ENCODE results near the gene ARRB1. TPM values are rescaled to one million over a fixed set of nuclear protein-coding genes. Genes with fewer than 3 reads are reported as not detected.
A peak's percentile ranks its signal among the peaks of the same experiment; 100 is the strongest.

Gene ARRB1
- total RNA-seq, 1 experiment from 2014 or later, result 90.1 TPM

DNA sequence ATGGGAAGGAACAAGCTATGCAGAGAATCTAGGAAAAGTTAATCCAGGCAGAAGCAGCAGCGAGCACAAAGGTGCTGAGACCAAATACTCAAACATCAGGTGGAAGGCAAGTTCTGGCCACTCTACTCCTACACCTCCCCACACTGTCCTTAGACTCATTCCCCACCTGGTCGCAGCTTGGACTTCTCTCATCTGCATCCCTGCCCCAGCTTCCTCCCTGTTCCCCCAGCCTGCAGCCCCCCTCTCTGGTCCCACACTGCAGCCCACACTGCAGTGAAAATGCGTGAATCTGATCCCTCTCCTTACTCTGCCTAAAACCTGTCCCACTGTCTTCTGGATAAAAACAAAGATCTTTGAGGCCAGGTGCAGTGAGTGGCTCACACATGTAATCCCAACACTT, 101.8 kb downstream of the ARRB1 start:
- ChIA-PET CTCF (interaction anchor here (1.6 to 5.0 kb wide), 8 partner anchors 9 to 226 kb away, joined by 9 to 160 read pairs (median 30); partner anchors contain the start of gene TPBGL), POLR2A (no interaction called here)
- no peaks in the 10 kb centered on the region for H3K4me1 Mint-ChIP-seq
- no peak overlapping the region for H3K4me3 Mint-ChIP-seq
- H3K27ac Mint-ChIP-seq, result no peak overlapping the region
- ATAC-seq (no peak), DNase-seq (ENCODE audit: low spot score) (no peak)
- H3K9me3 Mint-ChIP-seq, result peaks cover 21% of the 10 kb centered on the region
- H3K27me3 Mint-ChIP-seq (ENCODE audit: low read depth), result peaks cover 67% of the 10 kb centered on the region
- no peak for TF ChIP-seq RORB (CRISPR knock-in tag; IDR thresholded peaks at IDR 0.05)
- TF ChIP-seq KAT7 (CRISPR knock-in tag; IDR thresholded peaks at IDR 0.05; ENCODE audit: borderline replicate concordance), result no peak
- TF ChIP-seq, protein P1, sequence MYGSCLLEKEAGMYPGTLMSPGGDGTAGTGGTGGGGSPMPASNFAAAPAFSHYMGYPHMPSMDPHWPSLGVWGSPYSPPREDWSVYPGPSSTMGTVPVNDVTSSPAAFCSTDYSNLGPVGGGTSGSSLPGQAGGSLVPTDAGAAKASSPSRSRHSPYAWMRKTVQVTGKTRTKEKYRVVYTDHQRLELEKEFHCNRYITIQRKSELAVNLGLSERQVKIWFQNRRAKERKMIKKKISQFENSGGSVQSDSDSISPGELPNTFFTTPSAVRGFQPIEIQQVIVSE (CRISPR knock-in tag; IDR thresholded peaks at IDR 0.05; ENCODE audit: borderline replicate concordance), result no peak
- TF ChIP-seq ELF4 (CRISPR knock-in tag; IDR thresholded peaks at IDR 0.05; ENCODE audit: low read depth), result no peak
- no peak for TF ChIP-seq OVOL2 (CRISPR knock-in tag; IDR thresholded peaks at IDR 0.05; ENCODE audit: borderline replicate concordance)
- no peak for TF ChIP-seq RELA (CRISPR knock-in tag; IDR thresholded peaks at IDR 0.05; ENCODE audit: borderline replicate concordance)
- no peak for TF ChIP-seq ZBTB21 (CRISPR knock-in tag; IDR thresholded peaks at IDR 0.05; ENCODE audit: borderline replicate concordance)
- TF ChIP-seq, protein P2, sequence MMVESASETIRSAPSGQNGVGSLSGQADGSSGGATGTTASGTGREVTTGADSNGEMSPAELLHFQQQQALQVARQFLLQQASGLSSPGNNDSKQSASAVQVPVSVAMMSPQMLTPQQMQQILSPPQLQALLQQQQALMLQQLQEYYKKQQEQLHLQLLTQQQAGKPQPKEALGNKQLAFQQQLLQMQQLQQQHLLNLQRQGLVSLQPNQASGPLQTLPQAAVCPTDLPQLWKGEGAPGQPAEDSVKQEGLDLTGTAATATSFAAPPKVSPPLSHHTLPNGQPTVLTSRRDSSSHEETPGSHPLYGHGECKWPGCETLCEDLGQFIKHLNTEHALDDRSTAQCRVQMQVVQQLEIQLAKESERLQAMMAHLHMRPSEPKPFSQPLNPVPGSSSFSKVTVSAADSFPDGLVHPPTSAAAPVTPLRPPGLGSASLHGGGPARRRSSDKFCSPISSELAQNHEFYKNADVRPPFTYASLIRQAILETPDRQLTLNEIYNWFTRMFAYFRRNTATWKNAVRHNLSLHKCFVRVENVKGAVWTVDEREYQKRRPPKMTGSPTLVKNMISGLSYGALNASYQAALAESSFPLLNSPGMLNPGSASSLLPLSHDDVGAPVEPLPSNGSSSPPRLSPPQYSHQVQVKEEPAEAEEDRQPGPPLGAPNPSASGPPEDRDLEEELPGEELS (CRISPR knock-in tag; IDR thresholded peaks at IDR 0.05), result no peak
- no peak for TF ChIP-seq MXD4 (CRISPR knock-in tag; IDR thresholded peaks at IDR 0.05; ENCODE audit: borderline replicate concordance)
- TF ChIP-seq, protein P3, sequence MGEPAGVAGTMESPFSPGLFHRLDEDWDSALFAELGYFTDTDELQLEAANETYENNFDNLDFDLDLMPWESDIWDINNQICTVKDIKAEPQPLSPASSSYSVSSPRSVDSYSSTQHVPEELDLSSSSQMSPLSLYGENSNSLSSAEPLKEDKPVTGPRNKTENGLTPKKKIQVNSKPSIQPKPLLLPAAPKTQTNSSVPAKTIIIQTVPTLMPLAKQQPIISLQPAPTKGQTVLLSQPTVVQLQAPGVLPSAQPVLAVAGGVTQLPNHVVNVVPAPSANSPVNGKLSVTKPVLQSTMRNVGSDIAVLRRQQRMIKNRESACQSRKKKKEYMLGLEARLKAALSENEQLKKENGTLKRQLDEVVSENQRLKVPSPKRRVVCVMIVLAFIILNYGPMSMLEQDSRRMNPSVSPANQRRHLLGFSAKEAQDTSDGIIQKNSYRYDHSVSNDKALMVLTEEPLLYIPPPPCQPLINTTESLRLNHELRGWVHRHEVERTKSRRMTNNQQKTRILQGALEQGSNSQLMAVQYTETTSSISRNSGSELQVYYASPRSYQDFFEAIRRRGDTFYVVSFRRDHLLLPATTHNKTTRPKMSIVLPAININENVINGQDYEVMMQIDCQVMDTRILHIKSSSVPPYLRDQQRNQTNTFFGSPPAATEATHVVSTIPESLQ (CRISPR knock-in tag; IDR thresholded peaks at IDR 0.05), result no peak
- no peak for TF ChIP-seq FOXK1 (CRISPR knock-in tag; IDR thresholded peaks at IDR 0.05)
- no peak for TF ChIP-seq GRHL2 (CRISPR knock-in tag; IDR thresholded peaks at IDR 0.05; ENCODE audit: insufficient replicate concordance, severe bottlenecking)
- TF ChIP-seq NR1H2 (CRISPR knock-in tag; IDR thresholded peaks at IDR 0.05), result no peak
- H3K36me3 Mint-ChIP-seq, result peaks cover 3% of the 10 kb centered on the region

DNA sequence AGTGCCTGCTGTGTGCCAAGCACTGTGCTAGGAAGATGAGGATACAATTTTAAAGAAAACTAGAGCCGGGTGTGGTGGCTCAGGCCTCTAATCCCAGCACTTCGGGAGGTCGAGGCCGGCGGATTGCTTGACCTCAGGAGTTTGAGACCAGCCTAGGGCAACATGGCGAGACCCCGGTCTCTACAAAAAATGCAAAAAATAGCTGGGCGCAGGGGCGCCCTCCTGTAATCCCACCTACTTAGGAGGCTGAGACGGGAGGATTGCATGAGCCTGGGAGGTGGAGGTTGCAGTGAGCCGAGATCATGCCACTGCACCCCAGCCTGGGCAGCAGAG, 102.6 kb downstream of the ARRB1 start:
- H3K4me1 Mint-ChIP-seq, result no peaks in the 10 kb centered on the region
- POLR2A ChIA-PET, result interaction anchor here (0.6 kb wide), 1 partner anchor 27 kb away, joined by 3 read pairs; no protein-coding TSS in a partner anchor

More for the DNA sequence above, 102.6 kb downstream of the ARRB1 start:
- H3K27me3 Mint-ChIP-seq (ENCODE audit: low read depth), result peaks cover 67% of the 10 kb centered on the region
- TF ChIP-seq, protein P4, sequence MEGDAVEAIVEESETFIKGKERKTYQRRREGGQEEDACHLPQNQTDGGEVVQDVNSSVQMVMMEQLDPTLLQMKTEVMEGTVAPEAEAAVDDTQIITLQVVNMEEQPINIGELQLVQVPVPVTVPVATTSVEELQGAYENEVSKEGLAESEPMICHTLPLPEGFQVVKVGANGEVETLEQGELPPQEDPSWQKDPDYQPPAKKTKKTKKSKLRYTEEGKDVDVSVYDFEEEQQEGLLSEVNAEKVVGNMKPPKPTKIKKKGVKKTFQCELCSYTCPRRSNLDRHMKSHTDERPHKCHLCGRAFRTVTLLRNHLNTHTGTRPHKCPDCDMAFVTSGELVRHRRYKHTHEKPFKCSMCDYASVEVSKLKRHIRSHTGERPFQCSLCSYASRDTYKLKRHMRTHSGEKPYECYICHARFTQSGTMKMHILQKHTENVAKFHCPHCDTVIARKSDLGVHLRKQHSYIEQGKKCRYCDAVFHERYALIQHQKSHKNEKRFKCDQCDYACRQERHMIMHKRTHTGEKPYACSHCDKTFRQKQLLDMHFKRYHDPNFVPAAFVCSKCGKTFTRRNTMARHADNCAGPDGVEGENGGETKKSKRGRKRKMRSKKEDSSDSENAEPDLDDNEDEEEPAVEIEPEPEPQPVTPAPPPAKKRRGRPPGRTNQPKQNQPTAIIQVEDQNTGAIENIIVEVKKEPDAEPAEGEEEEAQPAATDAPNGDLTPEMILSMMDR (IDR thresholded peaks at IDR 0.05), result no peak
- TF ChIP-seq ZNF121 (CRISPR knock-in tag; IDR thresholded peaks at IDR 0.05), result peak; percentile 34; the same call in 1 of the 2 replicates
- TF ChIP-seq IRF2 (CRISPR knock-in tag; IDR thresholded peaks at IDR 0.05; ENCODE audit: borderline replicate concordance, low read depth), result no peak
- peak; percentile 78; the same call in 1 of the 2 replicates for TF ChIP-seq GTF2I (CRISPR knock-in tag; conservative IDR thresholded peaks at IDR 0.05)
- TF ChIP-seq, protein P5, sequence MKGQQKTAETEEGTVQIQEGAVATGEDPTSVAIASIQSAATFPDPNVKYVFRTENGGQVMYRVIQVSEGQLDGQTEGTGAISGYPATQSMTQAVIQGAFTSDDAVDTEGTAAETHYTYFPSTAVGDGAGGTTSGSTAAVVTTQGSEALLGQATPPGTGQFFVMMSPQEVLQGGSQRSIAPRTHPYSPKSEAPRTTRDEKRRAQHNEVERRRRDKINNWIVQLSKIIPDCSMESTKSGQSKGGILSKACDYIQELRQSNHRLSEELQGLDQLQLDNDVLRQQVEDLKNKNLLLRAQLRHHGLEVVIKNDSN (CRISPR knock-in tag; IDR thresholded peaks at IDR 0.05), result no peak
- no peak overlapping the region for H3K27ac Mint-ChIP-seq
- ATAC-seq, result no peak
- CTCF ChIA-PET, result interaction anchor here (0.6 to 5.0 kb wide), 45 partner anchors 8 to 546 kb away, joined by 3 to 160 read pairs (median 6); partner anchors contain the start of gene TPBGL
- H3K36me3 Mint-ChIP-seq, result peaks cover 3% of the 10 kb centered on the region
- DNase-seq (ENCODE audit: low spot score), result no peak
- H3K4me3 Mint-ChIP-seq, result no peak overlapping the region
- peaks cover 17% of the 10 kb centered on the region for H3K9me3 Mint-ChIP-seq
